ENCODE data around the gene SYPL2. TPM values are rescaled to one million over a fixed set of nuclear protein-coding genes. Genes with fewer than 3 reads are reported as not detected.

SYPL2 gene
- total RNA-seq, 5 donors from 2014 or later (not counting 1 experiment from before 2014, with no cell fraction given): 0.09 to 0.13 (median 0.11) TPM; not detected in 1

DNA sequence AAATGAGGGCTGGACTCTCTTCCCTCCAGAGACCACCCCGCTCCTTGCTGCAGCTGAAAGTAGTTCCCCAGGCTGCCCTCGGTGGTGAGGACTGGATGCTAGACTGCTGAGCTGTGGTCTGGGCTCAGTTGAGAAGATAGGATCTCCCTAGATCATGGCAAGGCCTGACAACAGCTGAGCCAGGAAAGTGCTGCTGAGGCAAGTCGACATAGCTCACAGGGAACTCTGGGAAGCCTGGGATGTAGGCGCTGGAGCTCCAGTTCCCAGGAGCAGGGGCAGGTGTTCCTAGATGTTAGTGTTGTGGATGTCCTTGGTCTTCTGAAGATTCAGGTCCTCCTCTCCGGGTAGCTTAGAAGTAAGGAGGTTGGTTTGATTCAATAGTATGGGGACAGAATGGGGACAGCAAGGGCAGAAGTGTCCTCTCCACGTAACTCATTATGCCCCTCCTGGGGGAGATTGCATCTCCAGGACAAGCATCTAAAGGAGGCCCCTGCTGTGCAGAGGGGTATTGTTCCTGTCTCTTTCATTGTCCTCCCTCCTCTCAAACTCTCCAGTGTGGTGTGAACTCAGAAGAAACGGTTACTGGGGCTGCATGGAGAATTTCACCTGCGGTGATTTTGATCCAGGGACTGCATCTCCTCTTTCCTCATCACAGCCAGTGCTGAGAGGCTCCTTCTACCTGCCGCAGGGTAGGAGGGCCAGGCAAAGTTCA is 31.3 kb downstream of the SYPL2 start:
- WGBS (ENCODE audit: insufficient coverage): 50% methylated on average over 3 of the region's 9 CpGs
- H3K27me3 ChIP-seq (replicated peaks in 1 of 2; ENCODE audit: control insufficient read depth in 2 of 2, extremely low read depth in 1 of 2, insufficient read depth in 2 of 2, low read length in 1 of 2): no peaks in the 10 kb centered on the region
- Mint-ChIP-seq H3K4me1 (peaks cover 78 to 88% (median 87%) of the 10 kb centered on the region in 3 donors), H3K27ac (peak overlapping the region; percentile 89 to 97), H3K4me3 (peak overlapping the region in 2 of 3 donors; percentile 17 to 96), H3K36me3 (peaks cover 9% of the 10 kb centered on the region), H3K27me3 (no peaks in the 10 kb centered on the region), H3K9me3 (no peaks in the 10 kb centered on the region)
- H3K27ac ChIP-seq (ENCODE audit: low read length): peak overlapping the region; percentile 33
- no peaks in the 10 kb centered on the region for H3K9me3 ChIP-seq
- H3K36me3 ChIP-seq (ENCODE audit: control insufficient read depth in 2 of 2, extremely low read depth in 1 of 2, insufficient read depth in 1 of 2, low read length in 1 of 2): peaks cover 0 to 43% of the 10 kb centered on the region in 2 donors
- H3K4me1 ChIP-seq (ENCODE audit: control insufficient read depth in 1 of 2, extremely low read depth in 1 of 2, insufficient read depth in 2 of 2, low read length in 2 of 2): peaks cover 57 to 93% of the 10 kb centered on the region in 2 experiments
- no peak overlapping the region for H3K4me3 ChIP-seq (ENCODE audit: control insufficient read depth in 1 of 2, extremely low read depth in 1 of 2, low read length in 1 of 2)
- no peak for ATAC-seq (replicated peaks in 1 of 4)
- POLR2A ChIA-PET: interaction anchor here in 1 of 2 donors (0.6 kb wide), 1 partner anchor 52 kb away, joined by 3 read pairs; no protein-coding TSS in a partner anchor
- CTCF ChIA-PET: interaction anchor here (0.5 to 17.4 kb wide), 13 partner anchors 9 to 291 kb away, joined by 3 to 375 read pairs (median 3); partner anchors contain the start of gene ATXN7L2 (in 2 of the 2)
- DNase-seq: no peak

DNA sequence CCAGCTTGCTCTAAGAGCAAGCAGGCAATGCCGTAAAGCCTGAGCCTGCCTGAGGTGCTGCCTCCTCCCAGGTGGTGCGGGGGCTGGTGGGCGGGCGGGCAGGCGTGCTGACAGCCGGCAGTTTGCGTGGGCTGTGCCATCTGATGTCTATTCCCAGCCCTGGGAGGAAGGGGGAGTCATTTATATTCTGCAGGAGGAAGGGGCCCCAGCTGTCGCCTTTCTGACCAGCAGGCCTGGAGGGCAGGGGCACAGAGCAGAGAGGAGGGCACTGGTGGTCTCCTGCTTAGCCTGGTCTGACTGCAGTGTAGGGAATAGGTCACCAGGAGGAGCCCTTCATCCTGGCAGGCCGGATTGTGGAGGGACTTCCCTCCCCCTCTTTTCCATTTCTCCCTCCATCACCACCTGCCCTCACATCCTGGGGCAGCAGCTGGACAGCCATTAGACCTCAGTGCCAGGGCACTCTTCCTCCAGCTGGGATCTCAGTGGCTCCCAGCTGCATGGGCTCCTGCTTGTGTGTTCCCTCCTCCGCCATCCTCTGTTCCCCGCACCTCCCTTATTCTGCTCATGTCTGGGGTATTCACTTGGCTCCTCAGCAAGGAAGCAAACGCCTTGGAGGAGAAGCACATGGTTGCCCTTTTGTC is 31.9 kb downstream of the SYPL2 start:
- peaks cover 83 to 91% (median 91%) of the 10 kb centered on the region in 3 donors for H3K4me1 Mint-ChIP-seq
- peak overlapping the region; percentile 89 to 97 for H3K27ac Mint-ChIP-seq
- DNase-seq (peak in 5 of 35 experiments; percentile 27 to 57 (median 45)), ATAC-seq (replicated peaks in 1 of 4) (no peak)
- peaks cover 9% of the 10 kb centered on the region for H3K36me3 Mint-ChIP-seq
- peaks cover 57 to 96% of the 10 kb centered on the region in 2 experiments for H3K4me1 ChIP-seq (ENCODE audit: control insufficient read depth in 1 of 2, extremely low read depth in 1 of 2, insufficient read depth in 2 of 2, low read length in 2 of 2)
- no peaks in the 10 kb centered on the region for H3K27me3 ChIP-seq (replicated peaks in 1 of 2; ENCODE audit: control insufficient read depth in 2 of 2, extremely low read depth in 1 of 2, insufficient read depth in 2 of 2, low read length in 1 of 2)
- peak overlapping the region in 1 of 2 donors; percentile 1 for H3K4me3 ChIP-seq (ENCODE audit: control insufficient read depth in 1 of 2, extremely low read depth in 1 of 2, low read length in 1 of 2)
- CTCF ChIA-PET: interaction anchor here (0.7 to 17.4 kb wide), 12 partner anchors 12 to 239 kb away, joined by 3 to 375 read pairs (median 4); partner anchors contain the start of gene ATXN7L2 (in 1 of the 2)
- POLR2A ChIA-PET: no interaction called here
- H3K9me3 ChIP-seq: no peaks in the 10 kb centered on the region
- 50% methylated on average over 11 of the region's 12 CpGs for WGBS (ENCODE audit: insufficient coverage)
- no peaks in the 10 kb centered on the region for H3K9me3 Mint-ChIP-seq
- no peaks in the 10 kb centered on the region for H3K27me3 Mint-ChIP-seq
- peaks cover 0 to 43% of the 10 kb centered on the region in 2 donors for H3K36me3 ChIP-seq (ENCODE audit: control insufficient read depth in 2 of 2, extremely low read depth in 1 of 2, insufficient read depth in 1 of 2, low read length in 1 of 2)
- H3K27ac ChIP-seq (ENCODE audit: low read length): peak overlapping the region; percentile 81
- peak overlapping the region in 1 of 3 donors; percentile 96 for H3K4me3 Mint-ChIP-seq

DNA sequence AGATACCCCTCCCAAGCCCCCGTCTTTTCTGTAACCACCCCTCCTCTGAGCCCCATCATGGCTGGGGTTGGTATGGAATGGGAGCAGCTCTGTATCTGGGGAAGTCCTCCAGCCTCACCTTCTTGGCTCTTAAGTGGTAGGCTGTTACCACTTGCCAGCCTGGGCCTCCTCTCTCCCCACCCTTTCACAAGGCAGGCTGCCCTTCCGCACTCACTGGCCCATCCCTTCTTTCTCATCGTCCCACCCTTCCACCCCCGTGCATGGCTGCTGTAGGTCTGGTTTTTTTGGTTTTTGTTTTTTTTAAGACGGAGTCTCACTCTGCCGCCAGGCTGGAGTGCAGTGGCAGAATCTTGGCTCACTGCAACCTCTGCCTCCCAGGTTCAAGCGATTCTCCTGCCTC is 32.7 kb downstream of the SYPL2 start:
- Mint-ChIP-seq H3K27me3 (no peaks in the 10 kb centered on the region), H3K27ac (peak overlapping the region; percentile 93 to 97), H3K36me3 (peaks cover 9% of the 10 kb centered on the region), H3K4me1 (peaks cover 90 to 93% (median 91%) of the 10 kb centered on the region in 3 donors), H3K4me3 (peak overlapping the region in 1 of 3 donors; percentile 96), H3K9me3 (no peaks in the 10 kb centered on the region)
- no CpG with 5 or more reads among the region's 7 CpGs for WGBS (ENCODE audit: insufficient coverage)
- POLR2A ChIA-PET: no interaction called here
- Histone ChIP-seq H3K27me3 (replicated peaks in 1 of 2; ENCODE audit: control insufficient read depth in 2 of 2, extremely low read depth in 1 of 2, insufficient read depth in 2 of 2, low read length in 1 of 2) (no peaks in the 10 kb centered on the region), H3K9me3 (no peaks in the 10 kb centered on the region), H3K4me1 (ENCODE audit: control insufficient read depth in 1 of 2, extremely low read depth in 1 of 2, insufficient read depth in 2 of 2, low read length in 2 of 2) (peaks cover 62 to 97% of the 10 kb centered on the region in 2 experiments), H3K36me3 (ENCODE audit: control insufficient read depth in 2 of 2, extremely low read depth in 1 of 2, insufficient read depth in 1 of 2, low read length in 1 of 2) (peaks cover 0 to 43% of the 10 kb centered on the region in 2 donors), H3K27ac (ENCODE audit: low read length) (peak overlapping the region; percentile 81), H3K4me3 (ENCODE audit: control insufficient read depth in 1 of 2, extremely low read depth in 1 of 2, low read length in 1 of 2) (no peak overlapping the region)
- CTCF ChIA-PET: interaction anchor here (0.7 to 17.4 kb wide), 10 partner anchors 8 to 239 kb away, joined by 3 to 375 read pairs (median 4); no protein-coding TSS in a partner anchor
- no peak for DNase-seq
- no peak for ATAC-seq (replicated peaks in 1 of 4)

DNA sequence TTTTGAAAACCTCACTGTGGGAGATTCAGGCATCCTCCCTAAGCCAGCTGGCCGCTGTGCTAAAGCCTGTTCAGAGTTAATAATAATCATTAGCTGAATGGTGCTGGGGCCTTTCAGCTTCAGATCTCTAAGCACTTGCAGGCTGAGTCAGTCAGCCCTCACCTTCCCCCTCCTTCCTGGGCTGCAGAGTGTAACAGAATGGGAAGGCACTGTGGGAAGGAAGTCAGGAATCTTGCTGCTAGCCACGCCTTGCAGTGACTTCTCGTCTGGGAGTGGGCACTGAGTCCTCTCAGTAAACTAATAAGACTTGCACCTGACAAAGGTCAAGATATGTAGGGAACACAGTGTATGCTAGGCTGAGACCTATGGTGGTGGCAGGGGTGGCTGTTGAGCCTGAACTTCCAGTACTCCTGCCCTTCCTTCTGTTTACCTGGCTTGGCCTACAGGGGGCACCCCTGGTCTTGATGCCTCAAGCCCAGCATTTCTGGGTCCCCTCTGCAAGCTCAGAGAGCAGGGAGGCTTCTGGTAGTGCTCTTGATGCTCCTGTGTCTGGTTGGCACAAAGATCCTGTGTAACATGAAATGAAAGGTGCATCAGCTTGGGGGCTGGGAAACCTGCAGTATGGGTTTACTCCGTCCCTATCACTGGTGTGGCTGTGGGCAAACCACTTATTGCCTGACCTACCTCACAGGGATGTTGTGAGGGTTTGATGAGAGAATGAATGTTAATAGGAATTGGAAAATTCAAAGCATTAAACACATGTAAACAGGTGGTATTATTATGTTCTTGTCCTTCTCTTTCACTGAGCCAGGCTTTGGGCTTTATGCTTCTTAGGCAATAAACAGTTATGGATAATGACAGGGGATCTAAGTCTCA is 33.6 kb downstream of the SYPL2 start:
- 40% methylated on average over 1 of the region's 4 CpGs for WGBS (ENCODE audit: insufficient coverage)
- ATAC-seq (replicated peaks in 1 of 4) (peak in 1 of 4 experiments; percentile 14), DNase-seq (peak; percentile 19 to 78 (median 54))
- ChIA-PET POLR2A (no interaction called here), CTCF (interaction anchor here (0.6 to 17.4 kb wide), 10 partner anchors 8 to 520 kb away, joined by 3 to 375 read pairs (median 4); no protein-coding TSS in a partner anchor)
- peak overlapping the region; percentile 81 for H3K27ac ChIP-seq (ENCODE audit: low read length)
- H3K27me3 ChIP-seq (replicated peaks in 1 of 2; ENCODE audit: control insufficient read depth in 2 of 2, extremely low read depth in 1 of 2, insufficient read depth in 2 of 2, low read length in 1 of 2): no peaks in the 10 kb centered on the region
- H3K27ac Mint-ChIP-seq: peak overlapping the region; percentile 93 to 97
- H3K27me3 Mint-ChIP-seq: no peaks in the 10 kb centered on the region
- peaks cover 9% of the 10 kb centered on the region for H3K36me3 Mint-ChIP-seq
- H3K4me1 ChIP-seq (ENCODE audit: control insufficient read depth in 1 of 2, extremely low read depth in 1 of 2, insufficient read depth in 2 of 2, low read length in 2 of 2): peaks cover 65 to 98% of the 10 kb centered on the region in 2 experiments
- H3K4me3 Mint-ChIP-seq: peak overlapping the region; percentile 28 to 96 (median 34)
- H3K9me3 ChIP-seq: no peaks in the 10 kb centered on the region
- H3K9me3 Mint-ChIP-seq: no peaks in the 10 kb centered on the region
- no peak overlapping the region for H3K4me3 ChIP-seq (ENCODE audit: control insufficient read depth in 1 of 2, extremely low read depth in 1 of 2, low read length in 1 of 2)
- peaks cover 0 to 43% of the 10 kb centered on the region in 2 donors for H3K36me3 ChIP-seq (ENCODE audit: control insufficient read depth in 2 of 2, extremely low read depth in 1 of 2, insufficient read depth in 1 of 2, low read length in 1 of 2)
- H3K4me1 Mint-ChIP-seq: peaks cover 91 to 92% (median 92%) of the 10 kb centered on the region in 3 donors

DNA sequence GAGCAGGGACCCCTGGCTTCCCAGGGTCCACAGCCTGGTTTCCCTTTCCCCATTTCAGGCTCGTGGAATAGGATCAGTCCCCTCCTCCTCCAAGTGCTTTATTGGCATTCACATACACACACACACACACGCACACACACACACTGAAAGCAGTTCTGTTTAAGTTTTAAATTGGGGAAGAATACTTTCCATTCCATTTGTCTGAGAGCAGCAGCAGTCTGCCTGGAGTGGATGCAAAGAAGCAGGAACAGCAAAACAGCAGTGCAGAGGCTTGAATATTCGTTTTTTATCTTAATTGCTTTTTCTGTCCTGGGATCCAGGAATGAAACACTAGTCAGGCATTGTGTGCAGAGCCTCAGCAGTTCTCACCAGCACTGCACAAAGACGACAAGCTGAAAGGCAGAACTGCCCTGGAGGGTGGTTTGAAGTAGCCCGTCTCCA is 34.6 kb downstream of the SYPL2 start:
- Histone ChIP-seq H3K9me3 (no peaks in the 10 kb centered on the region), H3K27me3 (replicated peaks in 1 of 2; ENCODE audit: control insufficient read depth in 2 of 2, extremely low read depth in 1 of 2, insufficient read depth in 2 of 2, low read length in 1 of 2) (no peaks in the 10 kb centered on the region), H3K27ac (ENCODE audit: low read length) (peak overlapping the region; percentile 81), H3K4me3 (ENCODE audit: control insufficient read depth in 1 of 2, extremely low read depth in 1 of 2, low read length in 1 of 2) (peak overlapping the region in 1 of 2 donors; percentile 33), H3K36me3 (ENCODE audit: control insufficient read depth in 2 of 2, extremely low read depth in 1 of 2, insufficient read depth in 1 of 2, low read length in 1 of 2) (peaks cover 0 to 34% of the 10 kb centered on the region in 2 donors), H3K4me1 (ENCODE audit: control insufficient read depth in 1 of 2, extremely low read depth in 1 of 2, insufficient read depth in 2 of 2, low read length in 2 of 2) (peaks cover 68 to 98% of the 10 kb centered on the region in 2 experiments)
- no peaks in the 10 kb centered on the region for H3K9me3 Mint-ChIP-seq
- no peaks in the 10 kb centered on the region for H3K27me3 Mint-ChIP-seq
- peaks cover 8% of the 10 kb centered on the region for H3K36me3 Mint-ChIP-seq
- peak overlapping the region; percentile 93 to 97 for H3K27ac Mint-ChIP-seq
- ChIA-PET POLR2A (no interaction called here), CTCF (interaction anchor here (1.5 to 17.4 kb wide), 4 partner anchors 9 to 32 kb away, joined by 8 to 375 read pairs (median 152); no protein-coding TSS in a partner anchor)
- ATAC-seq (replicated peaks in 1 of 4) (no peak), DNase-seq (no peak)
- peaks cover 91 to 92% (median 92%) of the 10 kb centered on the region in 3 donors for H3K4me1 Mint-ChIP-seq
- 14% methylated on average over 2 of the region's 5 CpGs for WGBS (ENCODE audit: insufficient coverage)
- H3K4me3 Mint-ChIP-seq: peak overlapping the region in 1 of 3 donors; percentile 96

Data from T-cell (primary cell).